Upper lobe of left lung (tissue), 6 donors: Measurements from ENCODE around the gene GRIK1. TPM values are rescaled to one million over a fixed set of nuclear protein-coding genes. Genes with fewer than 3 reads are reported as not detected.

Experiments used
- ATAC-seq, 2 donors: fragments of 200-7000 bp; cut with Tn5 transposase; one replicate each; pipeline ENCODE4 v1.9.1; 2022; ENCODE audit warnings: mild to moderate bottlenecking in 2 of 2, moderate library complexity in 2 of 2; ENCODE audit not compliant: low FRiP score in 2 of 2
- DNase-seq, 2 donors: peaks; one replicate each; pipeline ENCODE4 v3.0.0-alpha.2; 2019 to 2020
- H3K27ac ChIP-seq, 4 donors: fragments of 200-600 bp; sonication (generic); one replicate each; pipeline ENCODE4 v1.5.1; 2016 to 2019
- H3K27me3 ChIP-seq, 4 donors: fragments of 200-600 bp; sonication (generic); one replicate each; pipeline ENCODE4 v1.5.1; 2017 to 2019
- H3K36me3 ChIP-seq, 4 donors: fragments of 200-600 bp; sonication (generic); one replicate each; pipeline ENCODE4 v1.5.1; 2016 to 2019
- H3K4me1 ChIP-seq, 4 donors: fragments of 200-600 bp; sonication (generic); one replicate each; pipeline ENCODE4 v1.5.1; 2018 to 2019
- H3K4me3 ChIP-seq, 4 donors: fragments of 200-600 bp; sonication (generic); one replicate each; pipeline ENCODE4 v1.5.1; 2017 to 2019; ENCODE audit warnings: mild to moderate bottlenecking in 2 of 4, moderate library complexity in 1 of 4
- H3K9me3 ChIP-seq, 4 donors: fragments of 200-600 bp; sonication (generic); one replicate each; pipeline ENCODE4 v1.5.1; 2018 to 2019
- CTCF ChIP-seq, 6 experiments: fragments of 450-650 bp in 4 of 6; fragments of 200-600 bp in 2 of 6; sonication (generic) in 2 of 6; IDR thresholded peaks; one replicate each; pipeline ENCODE4 v1.5.1; 2016 to 2019; ENCODE audit warnings: antibody characterized with exemption in 6 of 6
- EP300 ChIP-seq, 4 donors: sonication (generic); formaldehyde crosslinking; IDR thresholded peaks; one replicate each; pipeline ENCODE4 v1.5.1; 2017; ENCODE audit warnings: antibody characterized with exemption in 4 of 4, control low read depth in 2 of 4
- POLR2A ChIP-seq, 4 donors: fragments of 450-650 bp; IDR thresholded peaks; one replicate each; pipeline ENCODE4 v1.5.1; 2016 to 2017; ENCODE audit warnings: antibody characterized with exemption in 4 of 4, mild to moderate bottlenecking in 2 of 4
- POLR2AphosphoS5 ChIP-seq, 2 donors: sonication (generic); formaldehyde crosslinking; IDR thresholded peaks; one replicate each; pipeline ENCODE4 v1.5.1; 2017; ENCODE audit warnings: antibody characterized with exemption in 2 of 2
- WGBS, 2 donors: methylation state at CpG; one replicate each; pipeline ENCODE4 v1.1.5; 2017 to 2018; 5-methylcytosine and 5-hydroxymethylcytosine counted together
- total RNA-seq, 6 donors: library from RNA; depleted of rRNA in 4 of 6; stranded (reverse); fragments of >200 nt in 4 of 6; gene quantifications; one replicate each; pipeline versions ENCODE4 v1.1.0 to v1.2.1, GENCODE V29; 2016 to 2021
- donor health status: DM: no; HTN: no; CAD: no; lungs with moderate emphysema.
- donor health status: DM: no; HTN: yes; CAD: no; lungs with severe emphysema.

GRIK1 gene
- total RNA-seq, 6 donors from 2014 or later = 0.15 TPM; not detected in 5

- WGBS, 2 donors = 86 to 88% methylated on average over 6 of the region's 6 CpGs
- TF ChIP-seq CTCF (IDR thresholded peaks at IDR 0.05) = no peak
- TF ChIP-seq POLR2A (IDR thresholded peaks at IDR 0.05) = no peak
- H3K27me3 ChIP-seq = no peaks in the 10 kb centered on the region
- no peaks in the 10 kb centered on the region for H3K9me3 ChIP-seq
- no peak for ATAC-seq
- H3K27ac ChIP-seq = no peak overlapping the region
- no peaks in the 10 kb centered on the region for H3K36me3 ChIP-seq
- H3K4me1 ChIP-seq = peaks cover 0 to 4% (median 0%) of the 10 kb centered on the region in 4 donors
- H3K4me3 ChIP-seq = no peak overlapping the region
- DNase-seq = no peak
These were observed 315.0 kb downstream of the GRIK1 start for GRCh38 chr21:29624776-29625175.

- no peaks in the 10 kb centered on the region for H3K36me3 ChIP-seq
- ATAC-seq = no peak
- no peak for DNase-seq
- H3K27ac ChIP-seq = no peak overlapping the region
- H3K9me3 ChIP-seq = no peaks in the 10 kb centered on the region
- no peak for TF ChIP-seq POLR2A (IDR thresholded peaks at IDR 0.05)
- TF ChIP-seq EP300 (IDR thresholded peaks at IDR 0.05) = no peak
- TF ChIP-seq CTCF (IDR thresholded peaks at IDR 0.05) = no peak
- no peak for TF ChIP-seq POLR2AphosphoS5 (IDR thresholded peaks at IDR 0.05)
- H3K4me3 ChIP-seq = no peak overlapping the region
- no peaks in the 10 kb centered on the region for H3K4me1 ChIP-seq
- H3K27me3 ChIP-seq = no peaks in the 10 kb centered on the region
These were observed 318.3 kb downstream of the GRIK1 start for GRCh38 chr21:29621525-29621924.

- Histone ChIP-seq H3K4me1 (no peaks in the 10 kb centered on the region), H3K9me3 (no peaks in the 10 kb centered on the region), H3K4me3 (no peak overlapping the region), H3K27ac (no peak overlapping the region), H3K36me3 (no peaks in the 10 kb centered on the region), H3K27me3 (no peaks in the 10 kb centered on the region)
- WGBS, 2 donors = 49 to 50% methylated on average over 6 of the region's 6 CpGs
- no peak for TF ChIP-seq POLR2AphosphoS5 (IDR thresholded peaks at IDR 0.05)
- TF ChIP-seq EP300 (IDR thresholded peaks at IDR 0.05) = no peak
- TF ChIP-seq CTCF (IDR thresholded peaks at IDR 0.05) = no peak
- TF ChIP-seq POLR2A (IDR thresholded peaks at IDR 0.05) = no peak
- no peak for DNase-seq
- no peak for ATAC-seq
These were observed 323.5 kb downstream of the GRIK1 start for GRCh38 chr21:29616209-29616751.

- DNase-seq (no peak), ATAC-seq (no peak)
- Histone ChIP-seq H3K27me3 (no peaks in the 10 kb centered on the region), H3K9me3 (no peaks in the 10 kb centered on the region), H3K27ac (no peak overlapping the region), H3K36me3 (no peaks in the 10 kb centered on the region), H3K4me1 (no peaks in the 10 kb centered on the region), H3K4me3 (no peak overlapping the region)
- TF ChIP-seq POLR2A (IDR thresholded peaks at IDR 0.05) (no peak), EP300 (IDR thresholded peaks at IDR 0.05) (no peak), POLR2AphosphoS5 (IDR thresholded peaks at IDR 0.05) (no peak), CTCF (IDR thresholded peaks at IDR 0.05) (no peak)
- WGBS, 2 donors = 81 to 93% methylated on average over 3 of the region's 3 CpGs
These were observed 325.9 kb downstream of the GRIK1 start for GRCh38 chr21:29613877-29614276.

- no peak for TF ChIP-seq POLR2AphosphoS5 (IDR thresholded peaks at IDR 0.05)
- TF ChIP-seq EP300 (IDR thresholded peaks at IDR 0.05) = no peak
- no peak for TF ChIP-seq CTCF (IDR thresholded peaks at IDR 0.05)
- TF ChIP-seq POLR2A (IDR thresholded peaks at IDR 0.05) = no peak
- Histone ChIP-seq H3K4me3 (no peak overlapping the region), H3K36me3 (no peaks in the 10 kb centered on the region), H3K4me1 (no peaks in the 10 kb centered on the region), H3K27me3 (no peaks in the 10 kb centered on the region), H3K27ac (no peak overlapping the region), H3K9me3 (no peaks in the 10 kb centered on the region)
- 47 to 58% methylated on average over 3 of the region's 3 CpGs for WGBS, 2 donors
- DNase-seq = no peak
- ATAC-seq = no peak
These were observed 326.8 kb downstream of the GRIK1 start for GRCh38 chr21:29613021-29613420.
